Measurements from ENCODE around the gene LSR.

LSR gene, protein sequence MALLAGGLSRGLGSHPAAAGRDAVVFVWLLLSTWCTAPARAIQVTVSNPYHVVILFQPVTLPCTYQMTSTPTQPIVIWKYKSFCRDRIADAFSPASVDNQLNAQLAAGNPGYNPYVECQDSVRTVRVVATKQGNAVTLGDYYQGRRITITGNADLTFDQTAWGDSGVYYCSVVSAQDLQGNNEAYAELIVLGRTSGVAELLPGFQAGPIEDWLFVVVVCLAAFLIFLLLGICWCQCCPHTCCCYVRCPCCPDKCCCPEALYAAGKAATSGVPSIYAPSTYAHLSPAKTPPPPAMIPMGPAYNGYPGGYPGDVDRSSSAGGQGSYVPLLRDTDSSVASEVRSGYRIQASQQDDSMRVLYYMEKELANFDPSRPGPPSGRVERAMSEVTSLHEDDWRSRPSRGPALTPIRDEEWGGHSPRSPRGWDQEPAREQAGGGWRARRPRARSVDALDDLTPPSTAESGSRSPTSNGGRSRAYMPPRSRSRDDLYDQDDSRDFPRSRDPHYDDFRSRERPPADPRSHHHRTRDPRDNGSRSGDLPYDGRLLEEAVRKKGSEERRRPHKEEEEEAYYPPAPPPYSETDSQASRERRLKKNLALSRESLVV

DNA sequence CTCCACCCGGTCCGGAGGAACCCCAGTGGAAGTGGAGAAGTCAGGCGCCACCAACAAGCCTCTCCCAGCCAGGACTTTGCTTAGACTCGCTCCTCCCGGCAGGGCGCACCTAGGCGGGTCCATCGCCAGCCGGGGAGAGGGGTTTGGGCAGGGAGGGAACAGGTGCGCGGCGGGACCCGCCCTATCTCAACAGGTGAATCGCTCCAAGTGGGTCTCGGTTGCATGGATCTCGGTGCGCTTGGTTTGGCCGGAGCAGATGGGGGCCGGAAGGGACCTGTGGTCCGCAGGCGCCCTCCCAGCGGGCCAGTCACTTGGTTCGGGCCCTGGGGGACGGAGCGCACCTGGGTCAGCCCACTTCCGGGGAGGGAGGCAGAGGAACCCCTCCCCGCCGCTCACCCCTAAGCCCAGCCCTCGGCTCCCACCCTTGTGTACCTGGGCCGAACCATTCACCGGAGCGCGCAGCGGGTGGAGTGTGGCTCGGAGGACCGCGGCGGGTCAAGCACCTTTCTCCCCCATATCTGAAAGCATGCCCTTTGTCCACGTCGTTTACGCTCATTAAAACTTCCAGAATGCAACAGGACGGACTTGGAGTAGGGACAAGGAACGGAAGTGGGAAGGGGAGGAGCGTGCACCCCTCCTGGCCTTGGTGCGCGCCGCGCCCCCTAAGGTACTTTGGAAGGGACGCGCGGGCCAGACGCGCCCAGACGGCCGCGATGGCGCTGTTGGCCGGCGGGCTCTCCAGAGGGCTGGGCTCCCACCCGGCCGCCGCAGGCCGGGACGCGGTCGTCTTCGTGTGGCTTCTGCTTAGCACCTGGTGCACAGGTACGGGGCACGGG is at the start of gene LSR:
Gene LSR, plus strand, starts transcription at position 693 of the 836 bp plus-strand sequence. Its CDS starts 21 bp downstream, at position 714.
- no peak for DNase-seq

DNA sequence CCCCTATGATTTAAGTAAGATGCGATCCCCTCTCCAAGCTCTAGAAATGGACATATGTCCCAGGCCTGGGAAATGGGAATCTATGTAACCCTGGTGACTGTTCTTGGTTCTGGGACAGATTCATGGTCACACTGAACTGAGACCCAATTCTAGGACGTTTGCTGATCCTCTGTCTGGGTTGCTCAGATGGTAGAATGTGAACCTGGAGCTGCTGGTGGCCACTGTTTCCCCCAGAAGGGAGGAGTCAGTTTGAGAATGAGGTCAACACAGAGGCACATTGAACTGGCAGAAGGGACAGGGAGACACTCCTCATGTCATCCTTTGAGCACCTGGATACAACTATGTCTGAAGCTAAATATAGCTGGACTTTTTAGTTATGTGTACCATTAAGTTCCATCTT is 49.3 kb upstream of the LSR start:
- DNase-seq: no peak

DNA sequence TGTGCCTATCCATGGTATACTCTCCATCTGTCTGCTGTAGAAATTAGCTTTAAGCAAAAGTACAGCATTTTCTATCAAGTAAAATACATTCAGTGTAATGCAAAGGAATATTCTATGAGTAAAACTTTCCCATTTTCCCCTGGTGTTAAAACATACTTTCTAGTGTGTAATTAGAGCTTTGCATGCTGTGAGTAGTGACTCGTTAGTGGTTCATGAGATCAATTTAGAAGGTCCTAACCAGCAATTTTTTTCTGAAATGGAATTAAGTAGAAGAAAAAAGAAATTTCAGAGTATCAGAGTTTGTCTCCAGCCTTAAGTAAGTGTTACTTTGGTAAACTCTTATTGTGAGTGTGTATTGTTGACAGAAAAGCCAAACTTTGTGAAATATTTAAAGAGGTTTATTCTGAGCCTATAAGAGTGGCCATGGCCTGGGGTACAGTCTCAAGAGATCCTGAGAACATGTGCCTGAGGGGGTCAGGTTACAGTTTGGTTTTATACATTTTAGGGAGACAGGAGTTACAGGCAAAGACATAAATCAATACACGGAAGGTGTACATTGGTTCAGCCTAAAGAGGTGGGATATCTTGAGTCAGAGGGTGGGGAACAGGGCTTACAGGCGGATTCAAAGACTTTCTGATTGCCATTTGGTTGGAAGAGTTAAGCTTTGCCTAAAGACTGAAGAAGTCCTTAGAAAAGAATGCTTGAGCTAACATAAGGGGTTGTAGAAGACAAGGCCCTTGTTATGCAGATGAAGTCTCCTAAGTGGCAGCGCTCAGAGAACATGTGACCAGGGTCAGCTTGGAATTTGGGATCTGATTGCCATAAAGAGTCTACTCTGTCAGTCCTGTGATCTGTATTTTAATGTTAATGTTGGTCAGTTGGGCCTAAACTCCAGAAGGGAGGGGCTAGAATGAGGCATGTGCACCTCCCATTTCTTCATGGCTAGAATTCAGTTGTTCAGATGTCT is 45.8 kb upstream of the LSR start:
- DNase-seq: no peak

DNA sequence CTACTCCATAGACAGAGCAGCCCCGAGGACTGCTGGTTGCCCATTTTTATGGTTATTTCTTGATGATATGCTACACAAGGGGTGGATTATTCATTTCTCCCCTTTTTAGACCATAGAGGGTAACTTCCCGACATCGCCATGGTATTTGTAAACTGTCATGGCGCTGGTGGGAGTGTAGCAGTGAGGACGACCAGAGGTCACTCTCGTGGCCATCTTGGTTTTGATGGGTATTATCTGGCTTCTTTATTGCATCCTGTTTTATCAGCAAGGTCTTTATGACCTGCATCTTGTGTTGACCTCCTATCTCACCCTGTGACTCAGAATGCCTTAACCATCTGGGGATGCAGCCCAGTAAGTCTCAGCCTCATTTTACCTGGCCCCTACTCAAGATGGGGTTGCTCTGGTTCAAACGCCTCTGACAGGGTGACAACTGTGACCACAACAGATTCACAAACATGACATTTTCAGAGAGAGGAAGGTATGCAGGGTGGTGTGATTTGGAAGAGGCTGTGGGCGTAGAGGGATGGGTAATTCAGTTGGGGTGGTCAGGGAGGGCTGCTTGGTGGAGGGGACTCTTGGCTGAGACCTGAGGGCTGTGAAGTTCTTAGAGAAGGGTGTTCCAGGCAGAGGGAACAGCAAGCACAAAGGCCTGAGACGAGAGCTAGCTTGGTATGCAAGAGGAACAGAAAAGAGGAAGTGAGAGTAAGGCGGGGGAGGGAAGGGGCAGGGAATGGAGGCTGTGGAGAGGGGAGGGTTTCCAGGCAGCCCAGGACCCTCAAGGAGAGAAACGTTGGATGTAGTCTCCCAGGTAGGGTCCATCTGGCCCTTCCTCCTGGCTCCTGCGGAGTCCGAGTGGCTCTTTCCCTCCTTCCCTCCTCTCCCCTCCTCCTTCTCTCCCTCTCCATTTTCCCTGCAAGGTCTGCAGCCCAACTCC is 43.7 kb upstream of the LSR start:
- no peak for DNase-seq

DNA sequence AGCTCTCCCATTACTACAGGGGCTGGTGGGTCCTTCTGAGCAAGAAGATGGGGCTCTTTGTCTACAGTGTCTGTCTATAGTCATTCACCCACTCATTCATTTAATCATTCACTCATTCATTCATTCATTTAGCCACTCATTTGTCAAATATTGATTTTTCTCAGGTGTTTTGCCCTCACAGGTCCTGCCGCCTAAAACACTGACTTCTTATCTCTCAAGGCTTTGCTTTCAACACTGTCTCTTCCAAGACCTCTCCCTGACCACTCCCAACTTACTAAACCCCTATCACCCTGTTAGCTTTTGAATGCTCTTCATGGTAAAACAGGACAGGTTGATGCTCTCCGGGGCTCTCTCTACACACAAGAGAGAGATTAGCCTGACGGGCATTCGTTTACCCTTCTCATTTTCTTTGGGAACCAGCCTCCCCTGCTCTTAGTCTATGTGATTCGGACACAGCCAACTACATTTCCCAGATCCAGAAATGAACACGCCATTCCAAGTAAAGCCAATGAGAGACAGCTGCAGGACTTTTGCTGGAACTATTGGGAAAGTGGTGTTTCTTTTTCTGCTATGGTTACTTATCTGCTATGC is 43.0 kb upstream of the LSR start:
- DNase-seq: no peak

DNA sequence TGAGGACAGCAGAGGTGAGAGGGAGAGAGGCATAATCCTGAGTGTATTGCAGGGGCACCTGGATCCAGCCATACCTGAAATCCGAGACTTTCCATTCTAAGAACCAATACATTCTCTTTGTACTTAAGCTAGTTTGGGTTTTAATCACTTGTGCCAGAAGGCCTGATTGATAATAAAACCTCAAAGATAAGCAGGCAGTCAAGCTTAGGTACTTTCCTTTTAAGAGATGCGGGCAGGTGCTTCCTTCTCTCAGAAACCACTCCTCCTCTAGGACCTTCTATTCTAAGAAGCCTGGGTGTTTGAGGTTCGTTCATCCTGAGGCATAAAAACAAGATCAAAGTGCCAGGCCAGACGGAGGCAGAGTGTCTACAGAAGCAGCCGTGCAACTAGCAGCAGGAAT is 42.4 kb upstream of the LSR start:
- no peak for DNase-seq

DNA sequence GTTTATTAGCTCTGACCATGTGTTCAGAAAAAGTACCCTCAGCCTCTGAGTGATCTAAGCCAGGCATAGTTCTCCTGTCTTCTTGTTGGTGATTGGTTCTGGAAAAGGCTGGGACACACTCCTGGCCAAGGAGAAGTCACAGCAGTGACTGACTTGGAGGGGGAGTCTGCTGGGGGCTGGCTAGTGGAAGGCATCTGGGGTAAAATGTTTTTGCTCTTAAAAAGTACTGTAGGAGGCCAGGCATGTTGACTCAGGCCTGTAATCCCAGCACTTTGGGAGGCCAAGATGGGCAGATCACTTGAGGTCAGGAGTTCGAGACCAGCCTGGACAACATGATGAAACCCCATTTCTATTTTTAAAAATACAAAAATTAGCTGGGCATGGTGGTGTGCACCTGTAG is 41.9 kb upstream of the LSR start:
- no peak for DNase-seq

DNA sequence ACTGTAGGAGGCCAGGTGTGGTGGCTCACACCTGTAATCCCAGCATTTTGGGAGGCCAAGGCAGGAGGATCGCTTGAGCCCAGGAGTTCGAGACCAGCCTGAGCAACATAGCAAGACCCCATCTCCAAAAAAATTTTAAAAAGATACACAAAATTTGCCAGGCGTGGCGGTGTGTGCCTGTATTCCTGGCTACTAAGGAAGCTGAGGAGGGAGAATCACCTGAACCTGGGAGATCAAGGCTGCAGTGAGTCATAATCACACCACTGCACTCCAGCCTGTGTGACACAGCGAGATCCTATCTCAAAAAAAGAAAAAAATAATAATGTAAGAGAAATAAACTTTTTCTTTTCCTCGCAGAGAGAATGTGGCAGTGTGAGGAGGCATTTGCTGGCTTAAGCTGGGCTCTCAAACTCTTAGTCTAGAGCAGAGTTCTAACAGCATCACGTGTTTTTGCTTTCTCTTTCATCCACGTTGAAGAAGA is 41.4 kb upstream of the LSR start:
- no peak for DNase-seq

DNA sequence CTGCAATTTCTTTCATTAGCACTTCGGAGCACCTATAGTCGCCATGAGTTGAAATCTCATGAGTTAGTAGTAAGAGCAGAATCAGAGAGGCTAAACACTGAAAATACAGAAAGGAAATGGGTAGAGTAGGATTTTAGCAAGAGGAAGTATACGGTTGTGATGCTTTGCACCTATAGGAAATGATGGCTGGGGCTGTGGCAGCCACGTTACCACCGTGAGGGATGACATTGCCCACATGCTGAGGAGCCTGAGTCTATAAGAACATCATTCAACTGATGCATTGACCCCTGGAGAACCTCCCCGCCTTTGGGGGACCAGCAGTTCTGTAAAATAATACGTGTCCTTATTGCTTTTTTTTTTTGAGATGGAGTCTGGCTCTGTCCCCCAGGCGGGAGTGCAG is 40.7 kb upstream of the LSR start:
- no peak for DNase-seq

DNA sequence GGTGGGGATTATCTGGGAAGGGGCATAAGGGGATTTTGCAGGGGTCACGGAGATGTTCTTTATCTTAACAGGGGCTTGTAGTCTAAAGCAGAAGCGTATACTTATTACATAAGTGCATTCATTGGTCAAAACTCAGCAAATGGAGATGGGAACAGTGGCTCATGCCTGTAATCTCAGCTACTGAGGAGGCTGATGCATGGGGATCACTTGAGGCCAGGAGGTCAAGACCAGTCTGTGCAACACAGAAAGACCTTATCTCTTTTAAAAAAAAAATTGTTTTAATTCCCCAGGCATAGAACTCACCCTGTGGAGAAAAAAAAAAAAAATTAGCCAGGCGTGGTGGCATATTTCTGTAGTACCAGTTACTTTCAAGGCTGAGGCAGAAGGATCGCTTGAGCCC is 39.2 kb upstream of the LSR start:
- no peak for DNase-seq

DNA sequence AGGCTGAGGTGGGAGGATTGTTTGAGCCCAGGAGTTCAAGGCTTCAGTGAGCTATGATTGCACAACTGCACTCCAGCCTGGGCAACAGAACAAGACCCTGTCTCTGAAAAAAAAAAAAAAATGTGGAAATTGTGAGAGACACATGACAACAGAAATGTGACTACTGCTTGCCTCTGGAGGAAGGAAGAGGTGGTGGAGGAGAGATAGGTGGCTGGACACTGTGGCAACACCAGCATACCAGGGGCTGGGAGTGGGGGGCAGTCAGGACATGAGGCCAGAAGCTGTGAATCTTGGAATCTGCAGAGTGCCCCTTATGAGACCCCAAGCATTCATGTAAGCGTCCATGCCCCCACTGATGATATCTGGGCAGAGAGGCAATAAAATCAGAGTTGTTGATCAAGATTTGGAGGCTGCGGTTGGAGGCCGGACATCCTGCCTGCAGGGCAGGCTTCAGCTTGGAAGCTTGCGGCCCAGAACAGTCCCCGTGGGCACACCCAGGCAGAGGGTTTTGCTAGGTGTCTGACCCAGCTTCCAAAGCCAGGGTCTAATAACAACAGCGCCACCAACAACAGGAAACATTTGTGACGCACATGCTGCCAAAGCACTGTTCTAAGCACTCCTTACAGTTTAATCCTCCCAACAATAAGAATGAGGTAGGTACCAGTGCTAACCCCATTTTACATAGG is 37.1 kb upstream of the LSR start:
- no peak for DNase-seq

DNA sequence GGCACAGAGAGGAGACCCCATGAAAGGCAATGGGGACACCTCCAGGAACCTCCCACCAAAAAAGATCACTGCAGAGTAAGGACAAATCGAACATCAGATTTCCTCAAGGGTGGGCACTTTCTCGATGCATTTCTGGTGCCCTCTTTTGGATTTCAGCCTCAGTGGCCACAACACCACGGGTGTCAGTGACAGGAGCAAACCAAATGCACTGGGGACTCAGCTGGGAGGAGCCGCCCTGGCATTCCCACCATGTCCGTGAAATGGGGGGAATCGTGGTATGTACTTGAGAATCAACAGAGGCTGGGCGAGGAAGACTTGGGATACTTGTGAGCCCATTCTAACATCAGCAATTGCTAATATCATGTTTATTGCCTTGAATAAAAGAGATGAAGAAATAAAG is 36.6 kb upstream of the LSR start:
- no peak for DNase-seq

DNA sequence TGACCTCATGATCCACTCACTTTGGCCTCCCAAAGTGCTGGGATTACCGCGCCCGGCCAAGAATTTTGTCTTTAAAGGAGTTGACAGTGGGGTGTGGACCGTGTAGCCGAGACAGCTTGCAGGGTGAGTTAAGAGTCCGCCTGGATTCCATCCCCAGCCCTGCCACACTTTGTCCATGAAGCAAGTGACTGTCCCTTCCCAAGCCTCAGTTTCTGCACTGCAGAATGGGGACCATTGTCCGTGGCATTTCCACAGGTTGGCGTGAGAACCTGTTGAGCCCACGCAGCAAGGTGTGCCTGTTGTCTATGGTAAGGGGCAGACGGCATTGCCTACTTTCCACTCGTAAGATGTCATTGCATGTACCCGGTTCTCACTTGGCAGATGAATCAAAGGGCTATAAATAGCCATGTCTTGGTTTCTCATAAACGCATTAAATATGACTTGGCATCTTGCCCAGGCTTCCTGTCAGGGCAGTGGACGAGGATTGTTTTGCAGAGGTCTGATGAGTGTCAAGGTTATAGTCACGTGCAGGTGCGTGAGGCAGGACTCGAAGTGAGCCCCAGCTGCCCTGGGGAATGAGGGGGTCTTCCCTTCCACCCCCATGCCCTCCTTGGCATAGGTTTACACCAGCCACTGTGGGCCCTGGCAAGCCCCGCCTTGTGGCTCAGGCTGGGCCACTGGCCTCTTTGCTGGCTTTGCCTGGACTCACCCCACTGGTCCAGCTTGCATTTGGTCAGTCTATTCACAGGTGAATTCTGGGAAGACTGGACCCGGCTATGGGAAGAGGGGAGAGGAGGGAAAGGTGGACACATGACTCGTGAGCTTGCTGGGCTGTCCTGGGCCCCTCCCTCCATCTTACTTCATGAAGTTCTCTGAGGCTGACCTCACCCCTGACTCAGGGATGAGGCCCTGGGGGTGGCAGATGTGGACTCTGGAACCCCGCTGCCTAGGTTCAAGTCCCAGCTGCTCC is 34.9 kb upstream of the LSR start:
- peak; percentile 68 for DNase-seq

DNA sequence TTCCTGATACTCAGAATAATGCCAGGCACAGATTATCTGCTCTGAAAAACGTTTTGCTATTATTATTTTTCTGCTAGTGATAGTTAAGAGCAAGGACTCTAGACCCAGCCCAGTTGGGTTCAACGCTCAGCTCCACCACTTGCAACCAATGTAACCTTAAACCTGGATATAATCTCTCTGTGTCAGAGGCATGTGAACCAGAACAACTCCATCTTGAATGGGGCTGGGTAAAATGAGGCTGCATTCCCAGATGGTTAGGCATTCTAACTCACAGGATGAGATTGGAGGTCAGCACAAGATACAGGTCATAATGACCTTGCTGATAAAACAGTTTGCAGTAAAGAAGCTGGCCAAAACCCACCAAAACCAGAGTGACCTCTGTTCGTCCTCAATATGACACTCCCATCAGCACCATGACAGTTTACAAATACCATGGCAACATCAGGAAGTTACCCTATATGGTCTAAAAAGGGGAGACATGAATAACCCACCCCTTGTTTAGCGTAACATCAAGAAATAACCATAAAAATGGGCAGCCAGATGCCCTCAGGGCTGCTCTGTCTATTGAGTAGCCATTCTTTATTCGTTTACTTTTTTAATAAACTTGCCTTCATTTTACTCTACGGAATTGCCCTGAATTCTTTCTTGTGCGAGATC is 33.9 kb upstream of the LSR start:
- DNase-seq: no peak

DNA sequence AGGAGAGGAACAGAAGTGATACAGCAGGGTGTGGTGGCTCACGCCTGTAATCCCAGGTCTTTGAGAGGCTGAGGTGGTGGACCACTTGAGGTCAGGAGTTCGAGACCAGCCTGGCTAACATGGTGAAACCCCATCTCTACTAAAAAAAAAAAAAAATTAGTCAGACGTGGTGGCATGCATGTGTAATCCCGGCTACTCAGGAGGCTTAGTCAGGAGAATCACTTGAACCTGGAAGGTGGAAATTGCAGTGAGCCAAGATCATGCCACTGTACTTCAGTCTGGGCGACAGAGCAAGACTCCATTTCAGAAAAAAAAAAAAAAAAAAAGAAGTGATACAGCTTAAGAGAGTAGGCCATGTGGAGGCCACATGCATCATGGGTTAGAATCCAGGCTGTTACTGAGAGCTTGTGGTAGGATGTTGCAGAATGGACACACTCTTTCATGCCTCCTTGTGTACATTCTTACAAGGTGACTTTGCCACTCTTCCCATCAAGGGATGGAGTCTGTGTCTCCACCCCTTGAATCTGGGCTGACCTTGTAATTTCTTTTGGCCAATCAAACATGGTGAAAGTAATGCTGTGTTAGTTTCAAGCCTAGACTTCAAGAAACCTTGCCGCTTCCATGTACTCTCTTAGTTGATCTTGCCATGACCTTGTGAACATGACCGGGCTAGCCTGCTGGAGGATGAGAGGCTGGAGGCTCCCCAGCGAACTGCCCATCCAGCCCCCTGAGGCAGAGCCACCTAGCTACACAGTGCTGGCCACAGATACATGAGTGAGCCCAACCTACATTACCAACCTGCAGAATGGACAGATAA is 32.6 kb upstream of the LSR start:
- no peak for DNase-seq

DNA sequence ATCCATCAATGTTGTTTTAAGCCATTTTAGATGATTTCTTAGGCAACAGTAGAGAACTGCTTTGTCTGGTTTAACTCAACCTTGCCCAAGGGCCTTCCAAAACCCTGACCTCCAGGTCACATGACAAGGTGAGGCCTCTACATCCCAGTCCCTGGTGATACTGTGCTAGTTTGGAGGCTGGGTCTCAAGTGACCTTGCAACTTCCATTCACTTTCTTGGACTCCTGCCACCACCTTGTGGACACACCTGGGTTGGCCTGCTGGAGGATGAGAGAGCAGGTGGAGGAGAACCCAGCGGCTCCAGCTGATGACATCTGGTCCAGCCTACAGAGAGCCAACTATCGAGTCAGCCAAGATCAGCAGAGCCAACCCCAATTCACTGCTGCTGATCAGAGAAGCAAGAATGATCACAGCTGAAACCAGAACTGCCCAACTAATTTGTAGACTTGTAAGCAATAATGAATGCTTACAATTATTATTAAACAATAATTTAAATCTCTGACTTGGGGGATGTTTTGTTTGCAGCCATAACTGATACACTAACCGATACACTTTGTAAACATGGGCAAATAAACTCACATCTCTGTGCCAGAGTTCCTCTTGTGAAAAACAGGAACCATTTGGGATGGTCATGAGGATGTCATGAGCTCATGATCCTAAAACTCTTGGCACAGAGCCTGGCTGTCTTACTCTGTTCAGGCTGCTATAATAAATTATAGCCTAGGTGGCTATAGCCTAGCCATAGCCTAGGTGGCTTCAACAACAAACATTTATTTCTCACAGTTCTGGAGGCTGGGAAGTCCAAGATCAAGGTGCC is 31.8 kb upstream of the LSR start:
- DNase-seq: no peak

DNA sequence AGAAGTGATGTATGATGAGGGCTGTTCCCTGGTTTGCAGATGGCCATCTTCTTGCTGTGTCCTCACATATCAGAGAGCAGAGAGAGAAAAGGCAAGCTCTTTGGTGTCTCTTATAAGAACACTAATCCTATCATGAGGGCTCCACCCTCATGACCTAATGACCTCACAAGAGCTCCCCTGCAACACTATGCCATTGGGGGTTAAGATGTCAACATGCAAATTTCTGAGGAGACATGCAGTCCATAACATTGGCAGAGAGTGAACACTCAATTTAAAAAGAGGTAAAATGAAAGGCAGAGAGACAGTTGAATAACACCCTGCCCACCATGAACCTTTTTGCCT is 31.2 kb upstream of the LSR start:
- no peak for DNase-seq

Measured in fibroblast of skin of right biceps (primary cell).